CD14-positive monocyte (primary cell): Measurements from ENCODE around the gene TSPYL6. TPM values are rescaled to one million over a fixed set of nuclear protein-coding genes. Genes with fewer than 3 reads are reported as not detected.

Experiments used
- DNase-seq, 3 donors: peaks; one replicate each; pipeline ENCODE4 v3.0.0-alpha.2; 2011 to 2022
- H2AFZ ChIP-seq: 2 replicates; pipeline ENCODE4 v1.6.0; 2012; ENCODE audit warnings: mild to moderate bottlenecking, low read depth, low read length, inconsistent platforms; ENCODE audit not compliant: insufficient read depth, poor library complexity, severe bottlenecking
- H3K27ac ChIP-seq, 2 donors: 1 replicate in 1 of 2; 2 replicates in 1 of 2; pipeline ENCODE4 v1.5.1; 2012 to 2013; ENCODE audit warnings: low read length in 2 of 2, control low read depth in 1 of 2, inconsistent platforms in 1 of 2, low read depth in 1 of 2, mild to moderate bottlenecking in 1 of 2
- H3K27me3 ChIP-seq, 2 donors: one replicate each; pipeline versions ENCODE4 v1.6.0 to v1.6.1; 2011 to 2013; ENCODE audit warnings: low read length in 2 of 2; ENCODE audit not compliant: control insufficient read depth in 2 of 2, insufficient read depth in 2 of 2
- H3K36me3 ChIP-seq, 2 donors: replicated peaks in 1 of 2; 1 replicate in 1 of 2; 2 replicates in 1 of 2; pipeline versions ENCODE4 v1.5.1 to v1.6.1; 2012 to 2013; ENCODE audit warnings: low read length in 2 of 2, control low read depth in 1 of 2, inconsistent platforms in 1 of 2, mild to moderate bottlenecking in 1 of 2; ENCODE audit not compliant: insufficient read depth in 2 of 2, control insufficient read depth in 1 of 2
- H3K4me1 ChIP-seq, 2 donors: 1 replicate in 1 of 2; 2 replicates in 1 of 2; pipeline versions ENCODE4 v1.5.1 to v1.6.1; 2012 to 2013; ENCODE audit warnings: low read length in 2 of 2, control low read depth in 1 of 2, inconsistent platforms in 1 of 2, mild to moderate bottlenecking in 1 of 2, moderate library complexity in 1 of 2; ENCODE audit not compliant: insufficient read depth in 2 of 2, control insufficient read depth in 1 of 2
- H3K4me2 ChIP-seq: replicated peaks from 2 replicates; pipeline ENCODE3; 2012; ENCODE audit warnings: low read length, moderate library complexity, mild to moderate bottlenecking; ENCODE audit not compliant: poor library complexity, severe bottlenecking; ENCODE audit errors: extremely low read depth
- H3K4me3 ChIP-seq, 3 experiments: fragments of 200-600 bp in 1 of 3; sonication (generic) in 1 of 3; replicated peaks in 1 of 3; 1 replicate in 2 of 3; 2 replicates in 1 of 3; pipeline ENCODE4 v1.5.1; 2011 to 2013; ENCODE audit warnings: low read length in 3 of 3, mild to moderate bottlenecking in 3 of 3, control low read depth in 2 of 3, low read depth in 2 of 3, inconsistent platforms in 1 of 3, moderate library complexity in 1 of 3
- H3K79me2 ChIP-seq: 2 replicates; pipeline ENCODE4 v1.6.0; 2012; ENCODE audit warnings: mild to moderate bottlenecking, control low read depth, inconsistent platforms, low read length, moderate library complexity; ENCODE audit not compliant: insufficient read depth
- H3K9ac ChIP-seq: 2 replicates; pipeline ENCODE4 v1.6.0; 2017; ENCODE audit warnings: low read length, mild to moderate bottlenecking; ENCODE audit not compliant: insufficient read depth, poor library complexity, severe bottlenecking
- H3K9me3 ChIP-seq, 2 donors: replicated peaks in 1 of 2; 1 replicate in 1 of 2; 2 replicates in 1 of 2; pipeline versions ENCODE4 v1.5.1 to v1.6.1; 2012 to 2013; ENCODE audit warnings: low read length in 2 of 2, control low read depth in 1 of 2; ENCODE audit not compliant: control insufficient read depth in 1 of 2, insufficient read depth in 1 of 2
- H4K20me1 ChIP-seq: 2 replicates; pipeline ENCODE4 v1.6.0; 2012; ENCODE audit warnings: mild to moderate bottlenecking, low read length, control low read depth, moderate library complexity; ENCODE audit not compliant: insufficient read depth
- H3K27ac Mint-ChIP-seq, 7 donors: one replicate each; pipeline ENCODE4 v1.8.0; 2020; ENCODE audit warnings: mild to moderate bottlenecking in 7 of 7, mixed read lengths in 7 of 7, moderate library complexity in 6 of 7, inconsistent platforms in 2 of 7
- H3K27me3 Mint-ChIP-seq, 3 donors: one replicate each; pipeline ENCODE4 v1.8.0; 2021 to 2022; ENCODE audit warnings: low read depth in 3 of 3, mild to moderate bottlenecking in 3 of 3, mixed read lengths in 3 of 3, moderate library complexity in 3 of 3, inconsistent platforms in 1 of 3
- H3K36me3 Mint-ChIP-seq, 2 donors: one replicate each; pipeline ENCODE4 v1.8.0; 2020; ENCODE audit warnings: mixed read lengths in 2 of 2, inconsistent platforms in 1 of 2, mild to moderate bottlenecking in 1 of 2
- H3K4me1 Mint-ChIP-seq: one replicate; pipeline ENCODE4 v1.8.0; 2020; ENCODE audit warnings: mild to moderate bottlenecking, mixed read lengths
- H3K4me3 Mint-ChIP-seq, 2 donors: one replicate each; pipeline ENCODE4 v1.8.0; 2020; ENCODE audit warnings: mild to moderate bottlenecking in 2 of 2, mixed read lengths in 2 of 2, moderate library complexity in 1 of 2
- H3K9me3 Mint-ChIP-seq, 7 donors: one replicate each; pipeline ENCODE4 v1.8.0; 2020 to 2022; ENCODE audit warnings: mixed read lengths in 7 of 7, mild to moderate bottlenecking in 6 of 7, moderate library complexity in 6 of 7, inconsistent platforms in 2 of 7
- CTCF ChIP-seq: fragments of 200-600 bp; IDR thresholded peaks from one replicate; pipeline ENCODE4 v1.8.0; 2022; ENCODE audit warnings: antibody characterized with exemption, mild to moderate bottlenecking
- WGBS: methylation state at CpG from one replicate; pipeline ENCODE4 v1.1.5; 2013; ENCODE audit warnings: missing lambda C conversion rate; ENCODE audit not compliant: insufficient coverage; 5-methylcytosine and 5-hydroxymethylcytosine counted together
- intact Hi-C, 2 donors: fragments of 100-400 bp; cut with micrococcal nuclease; formaldehyde crosslinking; loops; one replicate each; pipeline versions ENCODE4 v1.15.0 to v1.15.1; 2023
- polyA plus RNA-seq, 3 donors: library from polyadenylated mRNA; depleted of rRNA in 1 of 3; unstranded in 2 of 3; stranded (reverse) in 1 of 3; fragments of 300-500 nt in 2 of 3; fragments of >200 nt in 1 of 3; fragmentation: Illumina TruSeq in 2 of 3; gene quantifications; 1 replicate in 2 of 3; 2 replicates in 1 of 3; pipeline ENCODE4 v1.2.3, GENCODE V29; 2012 to 2021

The TSPYL6 gene
- polyA plus RNA-seq, 3 donors, result not detected

- Histone ChIP-seq H4K20me1 (no peaks in the 10 kb centered on the region), H3K27me3 (no peaks in the 10 kb centered on the region), H3K36me3 (no peaks in the 10 kb centered on the region), H3K27ac (no peak overlapping the region), H3K4me2 (no peak overlapping the region), H3K4me1 (no peaks in the 10 kb centered on the region), H3K79me2 (no peaks in the 10 kb centered on the region), H3K4me3 (no peak overlapping the region), H3K9ac (no peak overlapping the region), H3K9me3 (no peaks in the 10 kb centered on the region), H2AFZ (no peak overlapping the region)
- Mint-ChIP-seq H3K4me3 (no peak overlapping the region), H3K9me3 (peaks cover 0 to 4% (median 0%) of the 10 kb centered on the region in 7 donors), H3K4me1 (no peaks in the 10 kb centered on the region), H3K27me3 (peaks cover 0 to 1% (median 0%) of the 10 kb centered on the region in 3 donors), H3K36me3 (no peaks in the 10 kb centered on the region), H3K27ac (no peak overlapping the region)
- no peak for TF ChIP-seq CTCF
- intact Hi-C loops, result no loop called here
- WGBS, result 100% methylated on average over 1 of the region's 2 CpGs
- DNase-seq, result no peak
Observed at GRCh38 chr2:54287532-54287931, 31.5 kb upstream of the TSPYL6 start.

GRCh38 chr2:54285451-54285850 lies 29.4 kb upstream of the TSPYL6 start:
- no peak overlapping the region for H3K27ac Mint-ChIP-seq
- Histone ChIP-seq H3K27me3 (no peaks in the 10 kb centered on the region), H3K4me2 (no peak overlapping the region), H3K4me1 (no peaks in the 10 kb centered on the region), H3K9me3 (no peaks in the 10 kb centered on the region), H3K27ac (no peak overlapping the region), H3K36me3 (no peaks in the 10 kb centered on the region), H3K9ac (no peak overlapping the region), H3K4me3 (no peak overlapping the region), H4K20me1 (no peaks in the 10 kb centered on the region), H3K79me2 (no peaks in the 10 kb centered on the region), H2AFZ (no peak overlapping the region)
- H3K4me1 Mint-ChIP-seq, result no peaks in the 10 kb centered on the region
- intact Hi-C loops, result no loop called here
- TF ChIP-seq CTCF, result no peak
- H3K4me3 Mint-ChIP-seq, result no peak overlapping the region
- WGBS, result 100% methylated on average over 1 of the region's 1 CpG
- no peaks in the 10 kb centered on the region for H3K27me3 Mint-ChIP-seq
- peaks cover 0 to 4% (median 0%) of the 10 kb centered on the region in 7 donors for H3K9me3 Mint-ChIP-seq
- no peak for DNase-seq
- H3K36me3 Mint-ChIP-seq, result no peaks in the 10 kb centered on the region
